MM.1S (cell line): ENCODE results near the gene TAS2R40.
A peak's percentile ranks its signal among the peaks of the same experiment; 100 is the strongest.

ENCODE experiments used
- DNase-seq: peaks from one replicate; pipeline ENCODE4 v3.0.0-alpha.2; 2015
- H2AFZ ChIP-seq: fragments of 300-600 bp; sonication (generic); 2 replicates; pipeline ENCODE4 v1.6.0; 2016; ENCODE audit warnings: antibody characterized with exemption, low read length
- H3F3A ChIP-seq: fragments of 300-600 bp; sonication (generic); 2 replicates; pipeline ENCODE4 v1.6.1; 2016; ENCODE audit warnings: mild to moderate bottlenecking, antibody characterized with exemption, low read length, moderate library complexity, mixed read lengths; ENCODE audit not compliant: insufficient read depth
- H3K27ac ChIP-seq: fragments of 300-600 bp; sonication (generic); 2 replicates; pipeline ENCODE4 v1.5.1; 2016; ENCODE audit warnings: mild to moderate bottlenecking, low read length
- H3K27me3 ChIP-seq: fragments of 300-600 bp; sonication (generic); replicated peaks from 2 replicates; pipeline ENCODE4 v1.6.0; 2016; ENCODE audit warnings: low read length; ENCODE audit not compliant: insufficient read depth
- H3K36me3 ChIP-seq: fragments of 300-600 bp; sonication (generic); replicated peaks from 2 replicates; pipeline ENCODE4 v1.6.1; 2016; ENCODE audit warnings: mild to moderate bottlenecking, low read length, mixed read lengths; ENCODE audit not compliant: insufficient read depth
- H3K4me1 ChIP-seq: fragments of 300-600 bp; sonication (generic); 2 replicates; pipeline ENCODE4 v1.6.1; 2016; ENCODE audit warnings: low read length, mixed read lengths
- H3K4me2 ChIP-seq: fragments of 300-600 bp; sonication (generic); 2 replicates; pipeline ENCODE4 v1.6.0; 2016; ENCODE audit warnings: low read depth, low read length
- H3K4me3 ChIP-seq: fragments of 300-600 bp; sonication (generic); 2 replicates; pipeline ENCODE4 v1.5.1; 2016; ENCODE audit warnings: low read length, mixed read lengths
- H3K79me2 ChIP-seq: fragments of 300-600 bp; sonication (generic); 2 replicates; pipeline ENCODE4 v1.6.1; 2016; ENCODE audit warnings: mixed run types, low read length, mixed read lengths
- H3K9ac ChIP-seq: fragments of 300-600 bp; sonication (generic); 2 replicates; pipeline ENCODE4 v1.6.1; 2016; ENCODE audit warnings: low read length, mixed read lengths
- H3K9me2 ChIP-seq: fragments of 300-600 bp; sonication (generic); replicated peaks from 2 replicates; pipeline ENCODE4 v1.6.1; 2016; ENCODE audit warnings: mild to moderate bottlenecking, low read length, mixed read lengths; ENCODE audit not compliant: insufficient read depth
- H3K9me3 ChIP-seq: fragments of 300-600 bp; sonication (generic); replicated peaks from 2 replicates; pipeline ENCODE4 v1.6.1; 2016; ENCODE audit warnings: mild to moderate bottlenecking, low read length, mixed read lengths; ENCODE audit not compliant: insufficient read depth
- H4K20me1 ChIP-seq: fragments of 300-600 bp; sonication (generic); 2 replicates; pipeline ENCODE4 v1.6.1; 2016; ENCODE audit warnings: mild to moderate bottlenecking, low read length, moderate library complexity, mixed read lengths; ENCODE audit not compliant: insufficient read depth
- EZH2 ChIP-seq: fragments of 300-600 bp; sonication (generic); optimal IDR thresholded peaks from 2 replicates; pipeline ENCODE3; 2017; ENCODE audit warnings: low read depth, mild to moderate bottlenecking, antibody characterized with exemption, low read length, mixed read lengths
- EZH2phosphoT487 ChIP-seq: fragments of 300-600 bp; sonication (generic); IDR thresholded peaks from 2 replicates; pipeline ENCODE4 v1.6.1; 2018; ENCODE audit warnings: antibody characterized with exemption, low read length
- TF ChIP-seq, protein P1 (sequence below): fragments of 300-600 bp; sonication (generic); IDR thresholded peaks from 2 replicates; pipeline ENCODE4 v1.5.1; 2016; ENCODE audit warnings: antibody characterized with exemption, low read length, mixed read lengths

The TAS2R40 gene

GRCh38 chr7:143221737-143222136 lies at the start of gene TAS2R40:
TSS of gene TAS2R40 (plus strand) at chr7:143222037. CDS start at chr7:143222079, 42 bp downstream.
- no peaks in the 10 kb centered on the region for H3K79me2 ChIP-seq
- H3K27me3 ChIP-seq = no peaks in the 10 kb centered on the region
- no peak for DNase-seq
- no peak within 1 kb of the TSS for H3K9ac ChIP-seq
- H3K4me2 ChIP-seq = no peak within 1 kb of the TSS
- no peak for TF ChIP-seq EZH2
- H2AFZ ChIP-seq = no peak within 1 kb of the TSS
- H3K9me3 ChIP-seq = no peaks in the 10 kb centered on the region
- no peak within 1 kb of the TSS for H3K4me3 ChIP-seq
- H3K27ac ChIP-seq = no peak within 1 kb of the TSS
- no peaks in the 10 kb centered on the region for H3K36me3 ChIP-seq
- no peaks in the 10 kb centered on the region for H3F3A ChIP-seq
- H3K9me2 ChIP-seq = no peaks in the 10 kb centered on the region
- no peaks in the 10 kb centered on the region for H4K20me1 ChIP-seq
- H3K4me1 ChIP-seq = no peaks in the 10 kb centered on the region

DNA sequence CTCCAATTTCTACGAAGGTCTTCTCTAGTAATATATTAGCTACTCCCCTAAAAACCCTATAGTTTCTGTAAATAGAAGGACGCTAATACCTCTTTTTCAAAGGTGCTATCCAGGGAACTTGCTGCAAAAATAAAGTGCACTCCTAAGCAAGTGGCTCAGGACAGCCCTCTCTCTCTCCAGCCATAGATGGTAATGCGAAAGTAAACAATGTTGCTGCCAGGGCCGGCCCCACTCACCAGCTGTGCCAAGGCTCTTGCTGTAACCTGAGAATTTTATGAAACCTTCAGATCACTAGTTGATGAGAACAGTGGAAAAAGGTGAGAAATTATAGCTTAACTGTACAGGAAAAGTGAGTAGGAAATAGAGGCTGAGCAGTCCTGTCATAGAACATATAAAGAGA lies 49.5 kb upstream of the TAS2R40 start:
- TF ChIP-seq EZH2 (no peak), EZH2phosphoT487 (no peak)
- TF ChIP-seq, protein P1, sequence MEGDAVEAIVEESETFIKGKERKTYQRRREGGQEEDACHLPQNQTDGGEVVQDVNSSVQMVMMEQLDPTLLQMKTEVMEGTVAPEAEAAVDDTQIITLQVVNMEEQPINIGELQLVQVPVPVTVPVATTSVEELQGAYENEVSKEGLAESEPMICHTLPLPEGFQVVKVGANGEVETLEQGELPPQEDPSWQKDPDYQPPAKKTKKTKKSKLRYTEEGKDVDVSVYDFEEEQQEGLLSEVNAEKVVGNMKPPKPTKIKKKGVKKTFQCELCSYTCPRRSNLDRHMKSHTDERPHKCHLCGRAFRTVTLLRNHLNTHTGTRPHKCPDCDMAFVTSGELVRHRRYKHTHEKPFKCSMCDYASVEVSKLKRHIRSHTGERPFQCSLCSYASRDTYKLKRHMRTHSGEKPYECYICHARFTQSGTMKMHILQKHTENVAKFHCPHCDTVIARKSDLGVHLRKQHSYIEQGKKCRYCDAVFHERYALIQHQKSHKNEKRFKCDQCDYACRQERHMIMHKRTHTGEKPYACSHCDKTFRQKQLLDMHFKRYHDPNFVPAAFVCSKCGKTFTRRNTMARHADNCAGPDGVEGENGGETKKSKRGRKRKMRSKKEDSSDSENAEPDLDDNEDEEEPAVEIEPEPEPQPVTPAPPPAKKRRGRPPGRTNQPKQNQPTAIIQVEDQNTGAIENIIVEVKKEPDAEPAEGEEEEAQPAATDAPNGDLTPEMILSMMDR = no peak
- H3K9ac ChIP-seq = peak overlapping the region; percentile 45

GRCh38 chr7:143176128-143176527 lies 45.7 kb upstream of the TAS2R40 start:
- no peaks in the 10 kb centered on the region for H3K27me3 ChIP-seq

More for the DNA sequence above, 49.5 kb upstream of the TAS2R40 start:
- Histone ChIP-seq H3K9me3 (no peaks in the 10 kb centered on the region), H3K4me3 (peak overlapping the region; percentile 53), H3K27me3 (no peaks in the 10 kb centered on the region), H3K36me3 (no peaks in the 10 kb centered on the region), H3K79me2 (no peaks in the 10 kb centered on the region), H3F3A (peaks cover 11% of the 10 kb centered on the region; the same call in 1 of the 2 replicates), H2AFZ (no peak overlapping the region), H3K4me2 (peak overlapping the region; percentile 48), H4K20me1 (no peaks in the 10 kb centered on the region), H3K4me1 (peaks cover 19% of the 10 kb centered on the region), H3K9me2 (no peaks in the 10 kb centered on the region), H3K27ac (peak overlapping the region; percentile 61; the same call in 1 of the 2 replicates)
- DNase-seq = peak; percentile 89

More at GRCh38 chr7:143176128-143176527, 45.7 kb upstream of the TAS2R40 start:
- peaks cover 11% of the 10 kb centered on the region; the same call in 1 of the 2 replicates for H3F3A ChIP-seq
- no peak for DNase-seq
- H3K36me3 ChIP-seq = no peaks in the 10 kb centered on the region
- H3K4me1 ChIP-seq = peaks cover 16% of the 10 kb centered on the region
- H3K4me3 ChIP-seq = no peak overlapping the region
- H2AFZ ChIP-seq = no peak overlapping the region
- no peak overlapping the region for H3K27ac ChIP-seq
- TF ChIP-seq EZH2phosphoT487 (no peak), EZH2 (no peak)
- TF ChIP-seq, protein P1 = no peak
- H3K4me2 ChIP-seq = no peak overlapping the region
- no peaks in the 10 kb centered on the region for H4K20me1 ChIP-seq
- no peak overlapping the region for H3K9ac ChIP-seq
- H3K9me3 ChIP-seq = no peaks in the 10 kb centered on the region
- H3K79me2 ChIP-seq = no peaks in the 10 kb centered on the region
- no peaks in the 10 kb centered on the region for H3K9me2 ChIP-seq
